ENCODE measurements around the gene SIL1.
"Not testable (repeated sequence)": the region's sequence is repeated elsewhere in the genome, so short reads cannot be mapped to it uniquely, and the experiment has no call there.

SIL1 gene

GRCh38 chr5:139100825-139101224 lies 97.3 kb downstream of the SIL1 start:
- no peak for DNase-seq

GRCh38 chr5:139094154-139095131 lies 103.7 kb downstream of the SIL1 start:
- DNase-seq: no peak

GRCh38 chr5:139092741-139093343 lies 105.3 kb downstream of the SIL1 start:
- no peak for DNase-seq

GRCh38 chr5:139091439-139092156 lies 106.6 kb downstream of the SIL1 start:
- DNase-seq: no peak

- DNase-seq: no peak
These were observed 107.6 kb downstream of the SIL1 start for GRCh38 chr5:139090581-139090980.

DNA sequence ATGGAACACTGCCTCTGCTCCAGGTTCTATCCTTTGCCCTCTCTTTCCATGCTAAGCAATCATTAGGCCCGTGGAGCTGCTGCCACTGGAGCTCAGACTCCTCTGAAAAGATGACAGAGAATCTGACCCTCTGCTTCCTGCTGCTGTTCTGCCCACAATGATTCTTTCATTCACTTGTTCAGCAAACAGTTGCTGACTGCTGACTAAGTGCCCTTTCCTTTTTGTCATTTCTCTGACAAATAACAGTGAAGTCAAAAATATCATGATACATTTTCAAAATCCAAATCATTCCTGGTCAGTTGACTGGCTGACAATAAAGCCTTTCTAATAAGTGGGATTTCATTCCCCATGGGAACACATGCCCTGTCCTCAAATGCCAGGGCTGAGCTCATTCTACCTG lies 110.1 kb downstream of the SIL1 start:
- DNase-seq: no peak

DNA sequence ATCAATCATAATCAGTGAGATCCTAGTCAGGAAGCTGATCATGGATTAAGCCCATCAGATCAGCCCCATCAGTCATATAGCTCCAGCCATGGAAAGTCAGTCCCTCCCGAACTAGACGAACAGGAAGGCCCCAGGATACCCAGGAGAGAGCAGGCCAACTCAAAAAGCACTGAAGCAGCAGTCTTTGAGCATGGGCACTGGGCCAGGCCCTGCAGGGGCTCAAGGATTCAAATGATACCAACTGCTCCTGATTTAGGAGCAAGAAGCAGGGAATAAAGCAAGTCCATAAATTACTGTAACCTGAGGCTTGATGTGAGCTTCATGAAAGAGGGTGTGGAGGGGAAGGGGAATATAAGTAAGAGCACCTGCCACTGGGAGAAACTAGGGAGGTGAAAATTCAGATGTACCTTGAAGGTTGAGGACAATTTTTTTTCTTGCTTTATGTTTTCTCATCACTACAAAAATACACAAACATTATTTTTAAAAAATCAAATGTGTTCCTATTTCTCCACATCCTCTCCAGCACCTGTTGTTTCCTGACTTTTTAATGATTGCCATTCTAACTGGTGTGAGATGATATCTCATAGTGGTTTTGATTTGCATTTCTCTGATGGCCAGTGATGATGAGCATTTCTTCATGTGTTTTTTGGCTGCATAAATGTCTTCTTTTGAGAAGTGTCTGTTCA lies 115.2 kb downstream of the SIL1 start:
- no peak for DNase-seq

DNA sequence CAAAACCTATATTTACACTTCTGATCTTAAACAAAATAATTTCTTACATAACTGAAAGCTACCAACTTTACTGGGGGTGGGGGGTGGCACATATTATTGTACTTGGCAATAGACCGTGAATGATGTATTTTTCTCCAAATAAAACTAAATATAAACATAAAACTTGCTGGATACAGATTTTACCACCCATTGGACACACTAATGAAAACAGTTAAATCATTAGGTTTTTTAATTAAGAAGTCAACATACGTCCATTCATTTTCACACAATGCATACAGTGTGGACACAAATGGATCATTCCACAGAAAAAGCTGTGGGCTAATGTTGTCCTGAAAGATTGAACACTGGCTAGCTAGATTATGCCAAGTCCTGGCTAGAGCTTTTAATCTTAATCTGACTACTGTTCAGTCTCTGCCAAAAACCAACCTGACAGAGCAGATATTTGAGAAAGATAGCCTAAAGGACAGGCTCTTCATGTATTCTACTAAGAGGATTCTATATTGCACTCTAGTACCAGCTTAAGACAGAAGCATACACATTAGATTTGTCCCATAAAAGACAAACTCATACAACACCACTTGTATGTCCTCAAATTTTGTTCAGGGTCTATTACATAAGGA lies 118.1 kb downstream of the SIL1 start:
- no peak for DNase-seq

DNA sequence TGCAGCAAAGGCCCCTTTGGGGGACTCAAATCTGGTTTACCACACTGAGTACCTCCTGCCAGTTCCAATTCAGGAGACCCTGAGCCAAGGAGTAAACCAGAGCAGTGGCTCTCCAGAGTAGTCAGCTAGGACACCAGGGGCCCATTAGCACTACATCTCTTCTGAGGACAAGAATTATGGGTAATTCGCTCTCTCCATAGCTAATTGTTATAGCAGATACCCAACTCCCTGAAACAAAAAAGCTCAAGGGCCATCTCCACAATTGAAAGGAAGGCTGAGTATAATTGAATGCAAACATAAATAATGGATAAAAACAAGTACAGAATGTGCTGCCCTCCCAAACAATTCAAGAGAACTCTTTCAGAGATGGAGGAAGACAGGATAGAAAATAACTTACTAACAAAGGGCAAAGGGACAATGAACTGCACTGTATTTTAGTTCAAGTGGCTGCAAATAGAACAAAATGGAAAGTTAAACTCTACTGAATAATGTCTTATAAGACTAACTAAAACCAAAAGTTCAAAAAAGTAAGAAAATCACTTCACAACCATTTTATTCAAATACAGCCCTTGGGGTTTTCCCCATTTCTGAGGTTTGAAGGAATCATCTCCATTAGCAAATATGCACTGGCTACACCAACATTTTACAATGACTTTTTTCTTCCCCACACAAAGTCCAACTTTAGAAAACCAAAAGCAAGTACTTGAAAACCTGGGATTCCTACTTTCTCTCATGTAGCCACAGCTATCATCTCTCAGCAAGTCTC lies 118.8 kb downstream of the SIL1 start:
- DNase-seq: peak; percentile 54

DNA sequence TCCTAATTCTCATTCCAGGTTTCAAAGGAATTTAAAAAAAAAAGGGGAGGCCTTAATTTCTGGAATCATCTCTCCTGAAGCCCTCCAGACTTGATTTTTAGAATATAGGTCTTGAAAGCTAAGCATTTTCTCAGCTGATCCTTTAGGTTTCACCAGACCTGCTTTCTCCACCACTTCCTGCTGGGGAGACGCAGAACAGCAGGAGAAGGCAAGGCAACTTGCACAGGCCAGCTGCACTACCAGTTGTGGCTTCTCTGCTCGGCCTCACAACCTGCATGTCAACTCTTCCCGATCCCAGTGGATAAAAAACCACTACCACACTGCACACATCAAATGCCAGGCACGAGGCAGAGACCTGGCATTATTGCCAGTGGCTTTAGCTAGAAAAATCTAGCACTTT lies 119.8 kb downstream of the SIL1 start:
- DNase-seq: no peak

DNA sequence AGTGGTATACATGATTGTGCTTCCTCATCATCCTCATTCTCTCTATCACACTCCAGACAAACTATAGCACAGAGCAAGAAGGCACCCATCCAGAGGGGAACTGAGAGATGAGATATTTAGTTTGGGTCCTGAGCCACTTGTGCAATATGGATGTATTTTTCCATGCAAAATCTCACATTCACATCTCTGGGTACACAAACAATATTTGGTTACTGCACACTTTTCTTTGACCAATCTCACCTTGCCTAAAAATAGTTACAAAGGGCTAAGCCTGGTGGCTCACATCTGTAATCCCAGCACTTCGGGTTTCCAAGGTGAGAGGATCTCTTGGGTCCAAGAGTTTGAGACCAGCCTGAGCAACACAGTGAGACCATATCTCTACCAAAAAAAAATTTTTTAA lies 120.3 kb downstream of the SIL1 start:
- DNase-seq: no peak

GRCh38 chr5:139076111-139076510 lies 122.1 kb downstream of the SIL1 start:
- no peak for DNase-seq

DNA sequence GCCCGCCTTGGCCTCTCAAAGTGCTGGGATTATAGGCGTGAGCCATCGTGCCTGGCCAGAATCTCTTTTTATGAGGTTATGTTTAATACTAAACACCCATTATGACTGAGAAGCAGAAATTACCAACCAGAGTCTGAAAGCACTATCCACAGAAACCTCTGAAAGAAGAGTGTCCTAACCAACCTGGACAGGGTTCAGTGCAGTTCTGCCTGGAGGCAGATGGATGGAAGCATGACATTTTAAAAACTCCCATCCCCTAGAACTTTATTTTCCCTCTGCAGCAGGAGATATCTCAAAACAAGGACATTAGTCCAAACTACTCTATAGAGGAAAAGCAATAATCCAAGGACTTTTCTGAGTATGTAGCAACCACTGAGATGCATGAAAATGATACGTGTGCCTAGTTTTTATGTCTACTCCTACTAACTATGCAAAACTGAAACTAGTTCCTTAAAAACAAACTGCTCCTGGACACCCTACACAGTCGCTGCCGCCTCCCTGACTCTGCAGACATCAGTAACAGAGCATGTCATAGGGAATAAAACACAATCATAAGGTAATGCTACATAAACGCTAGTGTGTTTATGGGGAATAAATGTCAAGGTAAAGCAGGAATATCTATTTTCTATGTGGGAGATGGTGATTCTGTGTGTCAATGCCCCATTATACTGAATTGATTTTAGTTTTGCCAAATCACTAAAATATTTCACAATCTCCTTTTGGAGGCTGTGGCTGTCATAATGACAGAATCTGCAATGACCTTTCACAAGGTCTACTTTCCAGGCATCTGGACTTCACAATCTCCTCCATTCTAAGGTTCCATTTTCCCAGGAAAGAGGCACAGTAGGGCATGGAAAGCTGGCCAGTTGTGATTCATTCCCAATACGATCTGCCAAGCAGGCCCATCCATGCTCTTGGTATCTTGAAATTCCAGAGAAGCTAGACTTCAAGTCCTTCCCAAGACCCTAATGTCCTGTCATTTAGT lies 122.8 kb downstream of the SIL1 start:
- no peak for DNase-seq

DNA sequence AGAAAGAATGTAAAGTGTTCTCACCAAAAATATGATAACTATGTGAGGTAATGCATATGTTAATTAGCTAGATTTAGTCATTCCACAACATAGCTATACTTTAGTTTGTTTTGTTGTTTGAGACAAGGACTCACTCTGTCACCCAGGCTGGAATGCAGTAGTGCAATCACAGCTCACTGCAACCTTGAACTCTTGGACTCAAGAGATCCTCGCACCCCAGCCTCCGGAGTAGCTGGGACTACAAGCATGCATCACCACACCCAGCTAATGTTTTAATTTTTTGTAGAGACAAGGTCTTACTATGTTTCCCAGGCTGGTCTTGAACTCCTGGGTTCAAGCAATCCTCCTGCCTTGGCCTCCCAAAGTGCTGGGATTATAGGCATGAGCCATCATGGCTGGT lies 124.2 kb downstream of the SIL1 start:
- DNase-seq: not testable (repeated sequence)

- DNase-seq: no peak
These were observed 129.5 kb downstream of the SIL1 start for GRCh38 chr5:139068494-139069151.

GRCh38 chr5:139068060-139068459 lies 130.1 kb downstream of the SIL1 start:
- DNase-seq: no peak

GRCh38 chr5:139065306-139065705 lies 132.9 kb downstream of the SIL1 start:
- DNase-seq: no peak

- DNase-seq: no peak
These were observed 133.6 kb downstream of the SIL1 start for GRCh38 chr5:139064613-139065012.

DNA sequence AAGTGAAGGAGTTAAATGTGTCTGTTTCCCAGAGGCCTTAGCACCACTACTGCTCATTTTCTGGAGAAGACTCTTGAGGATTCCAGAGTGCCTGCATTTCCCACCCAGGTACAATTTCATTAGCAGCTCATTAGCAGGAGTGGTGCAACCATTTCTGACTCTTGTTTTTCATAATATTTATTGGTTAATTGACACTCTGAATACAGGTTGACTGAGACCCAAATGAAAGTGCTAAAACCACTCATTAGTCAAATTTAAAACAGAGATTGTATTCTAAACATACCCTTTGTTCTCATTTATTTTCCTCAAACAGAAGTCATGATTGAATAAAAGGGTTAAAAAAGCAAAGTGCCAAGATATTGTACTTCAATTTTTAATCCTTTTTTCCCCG lies 134.5 kb downstream of the SIL1 start:
- DNase-seq: no peak

All from NCI-H1436 treated with DMSO at 0.1 percent for 48 hours (cell line).